ENCODE data around the gene REX1BD. TPM values are rescaled to one million over a fixed set of nuclear protein-coding genes. Genes with fewer than 3 reads are reported as not detected.
A peak's percentile ranks its signal among the peaks of the same experiment; 100 is the strongest.

REX1BD gene
- total and polyA plus RNA-seq, 2 of the 13 experiments (the other 11 are each of a cell fraction or from before 2014, with no cell fraction given) = 7.5 to 25.4 TPM

GRCh38 chr19:18589380-18590272 is 1.0 kb downstream of the REX1BD start (continued):
- TF ChIP-seq GTF2F1 (IDR thresholded peaks at IDR 0.05; ENCODE audit: low read length) (no peak), HCFC1 (IDR thresholded peaks at IDR 0.05; ENCODE audit: low read depth, low read length) (no peak), ZNF512 (CRISPR knock-in tag; IDR thresholded peaks at IDR 0.05) (no peak; the same call in 1 of the 2 replicates), ZNF550 (CRISPR knock-in tag; IDR thresholded peaks at IDR 0.05; ENCODE audit: borderline replicate concordance) (peak; percentile 70; the same call in 1 of the 2 replicates), IRF2 (CRISPR knock-in tag; IDR thresholded peaks at IDR 0.05) (no peak; the same call in 1 of the 2 replicates), ARNT2 (CRISPR knock-in tag; IDR thresholded peaks at IDR 0.05; ENCODE audit: low read depth) (peak; percentile 98), ZNF136 (CRISPR knock-in tag; IDR thresholded peaks at IDR 0.05; ENCODE audit: low read depth) (0 out of 2 replicates have a peak, but pooled peaks have one; percentile 47), EED (CRISPR knock-in tag; IDR thresholded peaks at IDR 0.05) (peak; percentile 93), ZNF382 (CRISPR knock-in tag; IDR thresholded peaks at IDR 0.05; ENCODE audit: borderline replicate concordance) (no peak), THAP8 (CRISPR knock-in tag; IDR thresholded peaks at IDR 0.05; ENCODE audit: borderline replicate concordance) (peak; percentile 98; the same call in 1 of the 2 replicates), IKZF5 (CRISPR knock-in tag; IDR thresholded peaks at IDR 0.05) (peak; percentile 32; the same call in 1 of the 2 replicates), REPIN1 (CRISPR knock-in tag; IDR thresholded peaks at IDR 0.05; ENCODE audit: borderline replicate concordance, low read depth) (peak; percentile 73), ETV5 (CRISPR knock-in tag; IDR thresholded peaks at IDR 0.05; ENCODE audit: borderline replicate concordance) (no peak), ZNF143 (CRISPR knock-in tag; IDR thresholded peaks at IDR 0.05) (peak; percentile 29; the same call in 1 of the 2 replicates), ZNF503 (CRISPR knock-in tag; IDR thresholded peaks at IDR 0.05) (peak; percentile 73; the same call in 1 of the 2 replicates), PHF20 (CRISPR knock-in tag; IDR thresholded peaks at IDR 0.05) (no peak; the same call in 1 of the 2 replicates), SP5 (CRISPR knock-in tag; IDR thresholded peaks at IDR 0.05; ENCODE audit: borderline replicate concordance, low read depth) (no peak), ZIK1 (CRISPR knock-in tag; IDR thresholded peaks at IDR 0.05; ENCODE audit: borderline replicate concordance, low read depth) (peak; percentile 96), SP4 (CRISPR knock-in tag; IDR thresholded peaks at IDR 0.05) (no peak), PHF21A (CRISPR knock-in tag; IDR thresholded peaks at IDR 0.05) (no peak)
